NB4 (cell line): ENCODE measurements around the gene HABP4.

ENCODE experiments used
- DNase-seq: peaks from one replicate; pipeline ENCODE4 v3.0.0; 2010; ENCODE audit warnings: low read depth
- H3K4me3 ChIP-seq: one replicate; pipeline ENCODE4 v1.5.1; 2011; ENCODE audit warnings: mild to moderate bottlenecking, low read depth, low read length, moderate library complexity
- MYC ChIP-seq: IDR thresholded peaks from 2 replicates; pipeline ENCODE4 v1.6.1; 2011; ENCODE audit warnings: low read depth, low read length
- POLR2A ChIP-seq: IDR thresholded peaks from 2 replicates; pipeline ENCODE4 v1.6.1; 2011; ENCODE audit warnings: mild to moderate bottlenecking; ENCODE audit not compliant: insufficient read length; ENCODE audit errors: extremely low read depth
- TF ChIP-seq, protein P1 (sequence below): IDR thresholded peaks from 2 replicates; pipeline ENCODE4 v1.6.1; 2011; ENCODE audit warnings: low read depth, low read length
- TF ChIP-seq, protein P2 (sequence below): IDR thresholded peaks from one replicate; pipeline ENCODE4 v1.5.1; 2012; ENCODE audit warnings: low read depth, low read length

HABP4 gene, protein sequence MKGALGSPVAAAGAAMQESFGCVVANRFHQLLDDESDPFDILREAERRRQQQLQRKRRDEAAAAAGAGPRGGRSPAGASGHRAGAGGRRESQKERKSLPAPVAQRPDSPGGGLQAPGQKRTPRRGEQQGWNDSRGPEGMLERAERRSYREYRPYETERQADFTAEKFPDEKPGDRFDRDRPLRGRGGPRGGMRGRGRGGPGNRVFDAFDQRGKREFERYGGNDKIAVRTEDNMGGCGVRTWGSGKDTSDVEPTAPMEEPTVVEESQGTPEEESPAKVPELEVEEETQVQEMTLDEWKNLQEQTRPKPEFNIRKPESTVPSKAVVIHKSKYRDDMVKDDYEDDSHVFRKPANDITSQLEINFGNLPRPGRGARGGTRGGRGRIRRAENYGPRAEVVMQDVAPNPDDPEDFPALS

DNA sequence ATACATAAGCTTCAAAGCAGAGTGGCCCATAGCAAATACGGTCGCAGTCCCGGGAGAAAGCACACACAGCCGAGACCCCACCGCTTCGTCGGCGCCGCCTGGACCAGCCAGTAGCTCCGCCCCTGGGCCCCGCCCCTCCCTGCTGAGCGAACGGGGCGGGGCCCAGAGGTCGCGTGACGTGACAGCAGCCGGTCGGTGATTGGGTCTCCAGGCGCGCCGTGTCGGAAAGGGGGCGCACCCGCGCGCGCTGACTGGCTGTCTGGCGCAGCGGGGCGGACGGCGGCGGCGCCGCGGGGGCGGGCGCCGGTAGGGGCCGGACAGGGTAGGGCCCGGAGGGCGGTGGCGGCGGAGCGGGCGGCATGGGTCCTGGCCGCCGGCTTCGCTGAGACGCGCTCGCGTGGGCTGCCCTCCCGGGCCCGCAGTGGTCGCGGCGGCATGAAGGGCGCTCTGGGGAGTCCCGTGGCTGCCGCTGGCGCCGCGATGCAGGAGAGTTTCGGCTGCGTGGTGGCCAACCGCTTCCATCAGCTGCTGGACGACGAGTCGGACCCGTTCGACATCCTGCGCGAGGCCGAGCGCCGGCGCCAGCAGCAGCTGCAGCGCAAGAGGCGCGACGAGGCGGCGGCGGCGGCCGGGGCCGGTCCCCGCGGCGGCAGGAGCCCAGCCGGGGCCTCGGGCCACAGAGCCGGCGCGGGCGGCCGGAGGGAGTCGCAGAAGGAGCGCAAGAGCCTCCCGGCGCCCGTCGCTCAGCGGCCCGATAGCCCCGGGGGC lies at the start of gene HABP4:
TSS of gene HABP4 (plus strand) at position 325 of the 768 bp plus-strand sequence. CDS start at position 436, 111 bp downstream.
- TF ChIP-seq, protein P1, sequence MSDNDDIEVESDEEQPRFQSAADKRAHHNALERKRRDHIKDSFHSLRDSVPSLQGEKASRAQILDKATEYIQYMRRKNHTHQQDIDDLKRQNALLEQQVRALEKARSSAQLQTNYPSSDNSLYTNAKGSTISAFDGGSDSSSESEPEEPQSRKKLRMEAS: no peak
- TF ChIP-seq MYC: no peak
- TF ChIP-seq, protein P2, sequence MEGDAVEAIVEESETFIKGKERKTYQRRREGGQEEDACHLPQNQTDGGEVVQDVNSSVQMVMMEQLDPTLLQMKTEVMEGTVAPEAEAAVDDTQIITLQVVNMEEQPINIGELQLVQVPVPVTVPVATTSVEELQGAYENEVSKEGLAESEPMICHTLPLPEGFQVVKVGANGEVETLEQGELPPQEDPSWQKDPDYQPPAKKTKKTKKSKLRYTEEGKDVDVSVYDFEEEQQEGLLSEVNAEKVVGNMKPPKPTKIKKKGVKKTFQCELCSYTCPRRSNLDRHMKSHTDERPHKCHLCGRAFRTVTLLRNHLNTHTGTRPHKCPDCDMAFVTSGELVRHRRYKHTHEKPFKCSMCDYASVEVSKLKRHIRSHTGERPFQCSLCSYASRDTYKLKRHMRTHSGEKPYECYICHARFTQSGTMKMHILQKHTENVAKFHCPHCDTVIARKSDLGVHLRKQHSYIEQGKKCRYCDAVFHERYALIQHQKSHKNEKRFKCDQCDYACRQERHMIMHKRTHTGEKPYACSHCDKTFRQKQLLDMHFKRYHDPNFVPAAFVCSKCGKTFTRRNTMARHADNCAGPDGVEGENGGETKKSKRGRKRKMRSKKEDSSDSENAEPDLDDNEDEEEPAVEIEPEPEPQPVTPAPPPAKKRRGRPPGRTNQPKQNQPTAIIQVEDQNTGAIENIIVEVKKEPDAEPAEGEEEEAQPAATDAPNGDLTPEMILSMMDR: no peak
- peak; percentile 49 for TF ChIP-seq POLR2A
- peak; percentile 94 for DNase-seq
- peak within 1 kb of the TSS; percentile 56 for H3K4me3 ChIP-seq

DNA sequence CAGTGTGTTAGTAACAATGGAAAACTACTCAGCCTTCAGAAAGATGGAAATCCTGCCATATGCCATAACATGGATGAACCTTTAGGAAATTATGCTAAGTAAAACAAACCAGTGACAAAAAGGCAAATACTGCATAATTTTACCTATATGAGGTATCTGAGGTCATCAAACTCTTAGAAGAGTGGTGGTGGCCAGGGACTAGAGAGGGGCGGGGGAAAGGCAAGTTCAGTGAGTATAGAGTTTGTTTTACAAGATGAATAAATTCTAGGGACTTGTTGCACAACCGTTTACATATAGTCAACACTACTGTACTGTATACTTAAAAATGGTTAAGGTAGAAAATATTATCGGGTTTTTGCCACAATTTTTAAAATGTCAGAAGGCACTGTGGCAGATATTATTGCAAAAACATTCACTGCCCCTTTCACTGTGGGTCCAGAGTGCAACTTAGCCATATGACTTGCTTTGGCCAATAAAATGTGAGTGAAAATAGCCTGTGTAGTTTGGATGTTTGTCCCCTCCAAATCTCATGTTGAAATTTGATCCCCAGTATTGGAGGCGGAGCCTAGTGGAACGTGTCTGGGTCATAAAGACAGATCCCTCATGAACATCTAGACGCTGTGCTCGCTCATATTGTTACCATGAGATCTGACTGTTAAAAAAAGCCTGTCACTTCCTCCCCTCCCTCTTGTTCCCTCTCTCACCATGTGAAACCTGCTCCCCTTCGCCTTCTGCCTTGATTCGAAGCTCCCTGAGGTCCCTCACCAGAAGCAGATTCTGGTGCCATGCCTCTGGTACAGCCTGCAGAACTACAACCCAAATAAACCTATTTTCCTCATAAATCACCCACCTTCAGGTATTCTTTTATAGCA lies 41.3 kb upstream of the HABP4 start:
- TF ChIP-seq POLR2A (no peak), MYC (no peak)
- TF ChIP-seq, protein P1: no peak
- TF ChIP-seq, protein P2: no peak
- H3K4me3 ChIP-seq: no peak overlapping the region
- DNase-seq: peak; percentile 22

DNA sequence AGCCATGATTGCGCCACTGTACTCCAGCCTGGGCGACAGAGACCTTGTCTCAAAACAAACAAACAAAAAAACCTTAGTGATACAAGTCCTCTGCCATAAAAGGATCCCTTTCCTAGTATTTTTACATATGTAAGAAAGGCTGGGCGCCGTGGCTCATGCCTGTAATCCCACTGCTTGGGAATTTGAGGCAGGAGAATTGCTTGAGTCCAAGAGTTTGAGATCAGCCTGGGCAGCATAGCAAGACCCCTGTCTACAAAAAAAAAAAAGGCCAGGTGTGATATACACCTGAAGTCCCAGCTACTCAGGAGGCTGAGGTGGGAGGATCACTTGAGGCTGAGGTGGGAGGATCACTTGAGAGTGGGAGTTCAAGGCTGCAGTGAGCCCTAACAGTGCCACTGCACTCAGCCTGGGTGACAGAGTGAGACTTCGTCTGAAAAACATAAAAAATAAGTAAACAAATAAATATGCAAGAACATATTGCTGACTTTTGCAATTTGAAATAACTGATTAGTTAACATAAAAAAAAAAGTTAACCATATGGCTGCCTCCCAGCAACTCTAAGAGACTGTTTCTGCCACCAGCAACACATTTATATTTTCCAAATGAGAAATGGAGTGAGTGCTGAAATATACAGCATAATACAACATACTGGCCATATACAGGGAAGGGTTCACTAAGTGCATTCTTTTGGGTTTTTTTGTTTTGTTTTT lies 38.7 kb upstream of the HABP4 start:
- DNase-seq: no peak
- no peak overlapping the region for H3K4me3 ChIP-seq
- TF ChIP-seq POLR2A: no peak
- TF ChIP-seq, protein P2: no peak
- TF ChIP-seq, protein P1: no peak
- TF ChIP-seq MYC: no peak

DNA sequence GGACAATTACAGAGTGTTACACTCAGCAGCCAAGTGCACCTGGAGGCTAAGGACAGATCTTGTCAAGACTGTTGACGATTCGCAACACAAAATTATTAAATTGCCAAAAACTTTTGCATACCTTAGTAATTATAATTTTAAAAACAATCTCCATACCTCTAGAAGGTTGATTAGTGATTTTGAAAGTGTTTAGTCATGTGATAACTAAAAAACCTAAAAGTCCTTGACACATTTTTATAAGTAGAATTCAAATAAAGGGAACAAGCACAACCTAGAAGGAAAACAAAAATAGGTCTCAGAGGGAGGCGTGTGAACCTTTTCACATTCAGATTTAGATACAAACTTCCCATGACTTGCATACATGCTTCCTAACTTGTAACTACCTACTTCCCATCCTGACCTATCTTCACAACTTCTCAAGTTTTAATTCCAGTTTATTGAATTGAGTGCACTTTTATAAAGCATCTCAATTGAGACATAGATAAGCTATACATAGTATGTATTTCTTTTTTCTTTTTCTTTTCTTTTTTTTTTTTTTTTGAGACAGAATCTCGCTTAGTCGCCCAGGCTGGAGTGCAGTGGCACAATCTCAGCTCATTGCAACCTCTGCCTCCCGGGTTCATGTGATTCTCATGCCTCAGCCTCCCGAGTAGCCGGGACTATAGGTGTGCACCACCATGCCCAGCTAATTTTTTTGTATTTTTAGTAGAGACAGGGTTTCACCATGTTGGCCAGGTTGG lies 37.6 kb upstream of the HABP4 start:
- TF ChIP-seq, protein P2: no peak
- TF ChIP-seq MYC (no peak), POLR2A (no peak)
- TF ChIP-seq, protein P1: no peak
- no peak for DNase-seq
- H3K4me3 ChIP-seq: no peak overlapping the region
